ENCODE data around the gene CHCHD4.

- TF ChIP-seq CTCF (conservative IDR thresholded peaks at IDR 0.05; ENCODE audit: low read depth in 2 of 2) (no peak), POLR2AphosphoS5 (IDR thresholded peaks at IDR 0.05; ENCODE audit: low read depth) (no peak), REST (IDR thresholded peaks at IDR 0.05; ENCODE audit: unreplicated experiment) (no peak), EZH2phosphoT487 (IDR thresholded peaks at IDR 0.05; ENCODE audit: unreplicated experiment) (no peak), EZH2 (IDR thresholded peaks at IDR 0.05; ENCODE audit: low read depth, unreplicated experiment) (no peak), STAT1 (IDR thresholded peaks at IDR 0.05; ENCODE audit: unreplicated experiment) (no peak), ZNF114 (CRISPR knock-in tag; IDR thresholded peaks at IDR 0.05) (no peak)
These were observed 8.0 kb upstream of the CHCHD4 start for GRCh38 chr3:14132689-14133088.

Measured in GM23338 (cell line).